ENCODE measurements around the gene DDX10. TPM values are rescaled to one million over a fixed set of nuclear protein-coding genes. Genes with fewer than 3 reads are reported as not detected.

The DDX10 gene
- total RNA-seq, 1 donor from 2014 or later: 32.2 TPM

GRCh38 chr11:108754901-108755625, 90.2 kb downstream of the DDX10 start:
- peaks cover 64% of the 10 kb centered on the region for H3K79me2 ChIP-seq (ENCODE audit: insufficient read depth, low read length)
- TF ChIP-seq, protein P1, sequence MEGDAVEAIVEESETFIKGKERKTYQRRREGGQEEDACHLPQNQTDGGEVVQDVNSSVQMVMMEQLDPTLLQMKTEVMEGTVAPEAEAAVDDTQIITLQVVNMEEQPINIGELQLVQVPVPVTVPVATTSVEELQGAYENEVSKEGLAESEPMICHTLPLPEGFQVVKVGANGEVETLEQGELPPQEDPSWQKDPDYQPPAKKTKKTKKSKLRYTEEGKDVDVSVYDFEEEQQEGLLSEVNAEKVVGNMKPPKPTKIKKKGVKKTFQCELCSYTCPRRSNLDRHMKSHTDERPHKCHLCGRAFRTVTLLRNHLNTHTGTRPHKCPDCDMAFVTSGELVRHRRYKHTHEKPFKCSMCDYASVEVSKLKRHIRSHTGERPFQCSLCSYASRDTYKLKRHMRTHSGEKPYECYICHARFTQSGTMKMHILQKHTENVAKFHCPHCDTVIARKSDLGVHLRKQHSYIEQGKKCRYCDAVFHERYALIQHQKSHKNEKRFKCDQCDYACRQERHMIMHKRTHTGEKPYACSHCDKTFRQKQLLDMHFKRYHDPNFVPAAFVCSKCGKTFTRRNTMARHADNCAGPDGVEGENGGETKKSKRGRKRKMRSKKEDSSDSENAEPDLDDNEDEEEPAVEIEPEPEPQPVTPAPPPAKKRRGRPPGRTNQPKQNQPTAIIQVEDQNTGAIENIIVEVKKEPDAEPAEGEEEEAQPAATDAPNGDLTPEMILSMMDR (IDR thresholded peaks at IDR 0.05; ENCODE audit: insufficient read depth, low read depth, low read length): no peak
- TF ChIP-seq EZH2 (IDR thresholded peaks at IDR 0.05; ENCODE audit: insufficient read depth, low read length): no peak
- Mint-ChIP-seq H3K36me3 (ENCODE audit: low read depth, unreplicated experiment) (no peaks in the 10 kb centered on the region), H3K27me3 (ENCODE audit: low read depth, unreplicated experiment) (no peaks in the 10 kb centered on the region), H3K4me1 (ENCODE audit: low read depth, unreplicated experiment) (peaks cover 17% of the 10 kb centered on the region), H3K27ac (ENCODE audit: unreplicated experiment) (no peak overlapping the region), H3K9me3 (ENCODE audit: unreplicated experiment) (no peaks in the 10 kb centered on the region), H3K4me3 (ENCODE audit: unreplicated experiment) (no peak overlapping the region)
- H4K20me1 ChIP-seq (ENCODE audit: insufficient read depth, low read length): peaks cover 11% of the 10 kb centered on the region
- H3K9me3 ChIP-seq (ENCODE audit: insufficient read depth, low read depth, low read length): no peaks in the 10 kb centered on the region
- no peak overlapping the region for H3K27ac ChIP-seq (ENCODE audit: low read depth, low read length)
- peak; percentile 42 for DNase-seq (ENCODE audit: low read depth)
- no peak overlapping the region for H3K4me2 ChIP-seq (ENCODE audit: low read length)
- no peaks in the 10 kb centered on the region for H3K27me3 ChIP-seq (ENCODE audit: insufficient read depth, low read length)
- H3K36me3 ChIP-seq (ENCODE audit: insufficient read depth, low read length): no peaks in the 10 kb centered on the region
- peaks cover 3% of the 10 kb centered on the region for H3K4me1 ChIP-seq (ENCODE audit: insufficient read depth, low read length)
- no peak overlapping the region for H3K4me3 ChIP-seq (ENCODE audit: insufficient read depth, low read depth, low read length)
- no peak for FAIRE-seq
- no peak overlapping the region for H2AFZ ChIP-seq (ENCODE audit: low read depth, low read length)
- no peak overlapping the region for H3K9ac ChIP-seq (ENCODE audit: low read length)

DNA sequence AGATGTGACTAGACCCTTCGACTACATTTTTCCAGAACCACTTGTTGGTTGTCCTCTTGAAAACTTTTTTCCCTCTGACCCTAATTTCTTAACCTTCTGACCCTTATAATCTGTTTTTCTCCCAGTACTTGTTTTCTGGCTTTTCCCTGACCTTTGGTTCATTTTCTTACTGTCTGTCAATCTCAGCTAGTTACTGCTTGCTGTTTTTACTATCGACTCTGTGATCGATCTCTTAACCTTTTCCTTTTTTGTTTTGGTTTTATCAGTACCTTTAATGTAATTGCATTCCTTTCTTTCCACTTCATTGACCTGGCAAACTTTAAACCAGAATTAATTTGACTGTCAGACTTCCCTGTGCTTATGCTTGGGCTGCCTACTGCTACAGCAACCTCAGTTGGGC, 92.8 kb downstream of the DDX10 start:
- Histone ChIP-seq H3K36me3 (ENCODE audit: insufficient read depth, low read length) (no peaks in the 10 kb centered on the region), H3K27me3 (ENCODE audit: insufficient read depth, low read length) (no peaks in the 10 kb centered on the region), H3K9me3 (ENCODE audit: insufficient read depth, low read depth, low read length) (no peaks in the 10 kb centered on the region), H3K9ac (ENCODE audit: low read length) (no peak overlapping the region), H3K27ac (ENCODE audit: low read depth, low read length) (no peak overlapping the region), H3K79me2 (ENCODE audit: insufficient read depth, low read length) (peaks cover 73% of the 10 kb centered on the region), H3K4me1 (ENCODE audit: insufficient read depth, low read length) (peaks cover 3% of the 10 kb centered on the region), H4K20me1 (ENCODE audit: insufficient read depth, low read length) (peaks cover 11% of the 10 kb centered on the region), H3K4me3 (ENCODE audit: insufficient read depth, low read depth, low read length) (no peak overlapping the region), H3K4me2 (ENCODE audit: low read length) (no peak overlapping the region), H2AFZ (ENCODE audit: low read depth, low read length) (no peak overlapping the region)
- Mint-ChIP-seq H3K36me3 (ENCODE audit: low read depth, unreplicated experiment) (no peaks in the 10 kb centered on the region), H3K9me3 (ENCODE audit: unreplicated experiment) (no peaks in the 10 kb centered on the region), H3K27me3 (ENCODE audit: low read depth, unreplicated experiment) (no peaks in the 10 kb centered on the region), H3K4me3 (ENCODE audit: unreplicated experiment) (no peak overlapping the region), H3K27ac (ENCODE audit: unreplicated experiment) (no peak overlapping the region), H3K4me1 (ENCODE audit: low read depth, unreplicated experiment) (peaks cover 17% of the 10 kb centered on the region)
- TF ChIP-seq EZH2 (IDR thresholded peaks at IDR 0.05; ENCODE audit: insufficient read depth, low read length): no peak
- TF ChIP-seq, protein P1 (IDR thresholded peaks at IDR 0.05; ENCODE audit: insufficient read depth, low read depth, low read length): no peak
- DNase-seq (ENCODE audit: low read depth) (no peak), FAIRE-seq (no peak)

GRCh38 chr11:108758458-108758857, 93.6 kb downstream of the DDX10 start:
- no peak overlapping the region for H3K4me2 ChIP-seq (ENCODE audit: low read length)
- no peaks in the 10 kb centered on the region for H3K9me3 Mint-ChIP-seq (ENCODE audit: unreplicated experiment)
- no peaks in the 10 kb centered on the region for H3K27me3 ChIP-seq (ENCODE audit: insufficient read depth, low read length)
- no peak overlapping the region for H2AFZ ChIP-seq (ENCODE audit: low read depth, low read length)
- H3K27ac ChIP-seq (ENCODE audit: low read depth, low read length): no peak overlapping the region
- no peaks in the 10 kb centered on the region for H3K36me3 Mint-ChIP-seq (ENCODE audit: low read depth, unreplicated experiment)
- H3K9ac ChIP-seq (ENCODE audit: low read length): no peak overlapping the region
- H3K9me3 ChIP-seq (ENCODE audit: insufficient read depth, low read depth, low read length): no peaks in the 10 kb centered on the region
- H3K79me2 ChIP-seq (ENCODE audit: insufficient read depth, low read length): peaks cover 72% of the 10 kb centered on the region
- H3K4me1 ChIP-seq (ENCODE audit: insufficient read depth, low read length): peaks cover 3% of the 10 kb centered on the region
- H3K4me3 Mint-ChIP-seq (ENCODE audit: unreplicated experiment): no peak overlapping the region
- no peak for TF ChIP-seq EZH2 (IDR thresholded peaks at IDR 0.05; ENCODE audit: insufficient read depth, low read length)
- TF ChIP-seq, protein P1 (IDR thresholded peaks at IDR 0.05; ENCODE audit: insufficient read depth, low read depth, low read length): no peak
- no peak overlapping the region for H3K27ac Mint-ChIP-seq (ENCODE audit: unreplicated experiment)
- no peaks in the 10 kb centered on the region for H3K27me3 Mint-ChIP-seq (ENCODE audit: low read depth, unreplicated experiment)
- FAIRE-seq (no peak), DNase-seq (ENCODE audit: low read depth) (no peak)
- peaks cover 15% of the 10 kb centered on the region for H4K20me1 ChIP-seq (ENCODE audit: insufficient read depth, low read length)
- no peaks in the 10 kb centered on the region for H3K36me3 ChIP-seq (ENCODE audit: insufficient read depth, low read length)
- H3K4me1 Mint-ChIP-seq (ENCODE audit: low read depth, unreplicated experiment): peaks cover 17% of the 10 kb centered on the region
- H3K4me3 ChIP-seq (ENCODE audit: insufficient read depth, low read depth, low read length): no peak overlapping the region
